CD4-positive, alpha-beta memory T cell (primary cell): ENCODE data around the gene SEMA4B. TPM values are rescaled to one million over a fixed set of nuclear protein-coding genes. Genes with fewer than 3 reads are reported as not detected.
A peak's percentile ranks its signal among the peaks of the same experiment; 100 is the strongest.

Experiments used
- CTCF ChIA-PET: fragments of 350-600 bp; sonication (Branson Sonifier 250); formaldehyde crosslinking; loops from one replicate; lab custom pipeline; 2021; ENCODE audit warnings: inconsistent platforms; ENCODE audit not compliant: partially characterized antibody; lab: Charles Lee
- POLR2A ChIA-PET: fragments of 350-600 bp; sonication (Branson Sonifier 250); formaldehyde crosslinking; loops from one replicate; lab custom pipeline; 2021; ENCODE audit not compliant: partially characterized antibody; lab: Charles Lee
- DNase-seq, 5 donors: peaks; one replicate each; pipeline versions ENCODE4 v3.0.0 to v3.0.0-alpha.2; 2020 to 2022; ENCODE audit warnings: mixed read lengths in 1 of 5
- H3K27ac ChIP-seq: one replicate; pipeline ENCODE4 v1.7.0; 2013; ENCODE audit warnings: low read depth, low read length
- H3K27me3 ChIP-seq: 2 replicates; pipeline ENCODE4 v1.7.0; 2013; ENCODE audit warnings: mild to moderate bottlenecking, low read length, moderate library complexity; ENCODE audit not compliant: insufficient read depth
- H3K36me3 ChIP-seq: 2 replicates; pipeline ENCODE4 v1.7.0; 2013; ENCODE audit warnings: mild to moderate bottlenecking, low read length, moderate library complexity; ENCODE audit not compliant: insufficient read depth
- H3K4me1 ChIP-seq: 2 replicates; pipeline ENCODE4 v1.7.0; 2013; ENCODE audit warnings: mild to moderate bottlenecking, low read length, moderate library complexity; ENCODE audit not compliant: insufficient read depth
- H3K4me3 ChIP-seq, 2 donors: one replicate each; pipeline ENCODE4 v1.7.0; 2013; ENCODE audit warnings: low read length in 2 of 2, mild to moderate bottlenecking in 1 of 2
- H3K9me3 ChIP-seq, 2 donors: one replicate each; pipeline ENCODE4 v1.7.0; 2013; ENCODE audit warnings: low read length in 2 of 2, control low read depth in 1 of 2; ENCODE audit not compliant: control insufficient read depth in 1 of 2
- H3K27ac Mint-ChIP-seq, 7 donors: one replicate each; pipeline ENCODE4 v1.8.0; 2020 to 2021; ENCODE audit warnings: mixed read lengths in 7 of 7, mild to moderate bottlenecking in 6 of 7, inconsistent platforms in 3 of 7, moderate library complexity in 3 of 7
- H3K27me3 Mint-ChIP-seq, 2 donors: one replicate each; pipeline ENCODE4 v1.8.0; 2020 to 2021; ENCODE audit warnings: mixed read lengths in 2 of 2
- H3K36me3 Mint-ChIP-seq, 2 donors: one replicate each; pipeline ENCODE4 v1.8.0; 2020 to 2021; ENCODE audit warnings: mixed read lengths in 2 of 2, inconsistent platforms in 1 of 2, mild to moderate bottlenecking in 1 of 2
- H3K4me1 Mint-ChIP-seq, 4 donors: one replicate each; pipeline ENCODE4 v1.8.0; 2020 to 2021; ENCODE audit warnings: mixed read lengths in 4 of 4, mild to moderate bottlenecking in 1 of 4
- H3K4me3 Mint-ChIP-seq, 8 donors: one replicate each; pipeline ENCODE4 v1.8.0; 2020 to 2021; ENCODE audit warnings: mixed read lengths in 8 of 8, mild to moderate bottlenecking in 7 of 8, moderate library complexity in 6 of 8, inconsistent platforms in 3 of 8
- H3K9me3 Mint-ChIP-seq, 8 donors: one replicate each; pipeline ENCODE4 v1.8.0; 2020 to 2021; ENCODE audit warnings: mixed read lengths in 8 of 8, mild to moderate bottlenecking in 5 of 8, inconsistent platforms in 3 of 8, moderate library complexity in 1 of 8
- intact Hi-C: fragments of 100-400 bp; cut with micrococcal nuclease; formaldehyde crosslinking; loops from one replicate; pipeline ENCODE4 v1.15.1; 2023
- polyA plus RNA-seq, 2 donors: library from polyadenylated mRNA; unstranded; fragments of 300-500 nt; fragmentation: Illumina TruSeq; gene quantifications; one replicate each; pipeline ENCODE4 v1.2.3, GENCODE V29; 2021
- total RNA-seq, 2 experiments: library from RNA; stranded (reverse); gene quantifications; one replicate each; pipeline ENCODE4 v1.2.3, GENCODE V29; 2021

The SEMA4B gene
- total and polyA plus RNA-seq, 4 experiments from 2014 or later, result 4.4 to 23.0 (median 14.7) TPM

DNA sequence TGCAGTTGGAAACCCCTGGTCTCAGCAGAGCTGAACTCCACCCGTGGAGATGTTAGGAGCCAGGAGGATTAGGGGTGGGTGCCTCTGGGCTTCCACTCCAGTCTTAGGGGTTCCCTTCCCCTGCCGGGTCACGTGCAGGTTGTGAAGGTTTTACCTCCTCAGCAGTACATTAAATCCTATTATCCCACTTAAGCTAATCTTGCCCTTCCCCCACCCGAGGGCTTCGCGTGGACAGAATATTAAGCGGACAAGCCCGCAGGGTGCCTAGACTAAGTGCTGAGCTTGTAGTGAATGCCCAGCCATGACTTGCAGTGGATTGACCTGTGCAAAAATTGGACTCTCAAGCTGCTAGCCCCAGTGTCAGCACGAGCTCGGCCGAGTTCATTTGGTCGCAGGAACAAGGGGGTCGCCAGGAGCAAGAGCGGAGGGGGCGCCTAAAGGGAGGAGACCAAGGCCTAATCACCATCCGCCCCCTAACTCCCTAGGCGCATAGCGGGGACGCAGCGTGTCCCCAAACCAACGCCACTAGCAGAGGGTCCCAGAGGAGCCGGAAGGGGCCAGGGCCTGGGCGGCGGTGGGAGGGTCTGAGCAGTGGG, 498 bp upstream of the SEMA4B start:
- Mint-ChIP-seq H3K4me3 (peak overlapping the region; percentile 66 to 87 (median 84)), H3K27ac (peak overlapping the region in 6 of 7 donors; percentile 57 to 91 (median 81)), H3K36me3 (peaks cover 0 to 2% of the 10 kb centered on the region in 2 donors), H3K27me3 (no peaks in the 10 kb centered on the region), H3K9me3 (no peaks in the 10 kb centered on the region), H3K4me1 (peaks cover 14 to 31% (median 25%) of the 10 kb centered on the region in 4 donors)
- intact Hi-C loops, result loop anchor here (1.0 to 2.0 kb wide), 3 partner anchors 16 to 65 kb away; partner anchors contain the start of gene NGRN
- ChIA-PET POLR2A (interaction anchor here (0.8 to 7.5 kb wide), 22 partner anchors 9 to 516 kb away, joined by 3 to 130 read pairs (median 5); partner anchors contain the start of genes BLM, CIB1, GDPGP1 and IDH2), CTCF (interaction anchor here (1.0 to 2.9 kb wide), 5 partner anchors 9 to 41 kb away, joined by 3 to 15 read pairs (median 4); partner anchors contain the start of genes CIB1 and GDPGP1)
- peaks cover 24% of the 10 kb centered on the region for H3K4me1 ChIP-seq
- H3K36me3 ChIP-seq, result no peaks in the 10 kb centered on the region
- no peak for DNase-seq
- peak overlapping the region; percentile 74 for H3K27ac ChIP-seq
- H3K4me3 ChIP-seq, result peak overlapping the region in 1 of 2 donors; percentile 79
- H3K27me3 ChIP-seq, result no peaks in the 10 kb centered on the region
- no peaks in the 10 kb centered on the region for H3K9me3 ChIP-seq

DNA sequence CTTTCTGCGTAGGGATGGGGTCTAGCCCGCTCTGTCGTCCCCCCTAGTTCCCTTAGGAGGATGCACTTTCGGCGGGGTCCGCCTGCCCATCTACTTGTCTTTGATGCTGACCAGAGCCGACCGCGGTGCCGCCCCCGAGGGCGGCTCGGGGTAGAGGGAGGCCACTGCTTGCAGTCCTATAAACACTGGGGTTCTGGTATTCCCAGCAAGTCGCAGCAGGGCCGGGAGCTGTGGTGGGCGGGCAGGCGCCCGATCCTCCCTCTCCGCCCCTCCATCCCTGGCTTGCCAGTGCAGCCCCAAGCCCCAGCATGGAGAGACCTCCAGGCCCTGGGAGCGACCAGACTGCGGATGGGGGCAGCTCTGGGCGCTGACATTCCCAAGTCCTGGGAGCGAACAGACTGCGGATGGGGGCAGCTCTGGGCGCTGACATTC, 830 bp downstream of the SEMA4B start:
- H3K9me3 Mint-ChIP-seq, result no peaks in the 10 kb centered on the region
- H3K36me3 Mint-ChIP-seq, result peaks cover 0 to 2% of the 10 kb centered on the region in 2 donors
- peak overlapping the region; percentile 81 to 92 (median 90) for H3K4me3 Mint-ChIP-seq
- Histone ChIP-seq H3K4me3 (peak overlapping the region; percentile 17 to 79), H3K36me3 (no peaks in the 10 kb centered on the region), H3K4me1 (peaks cover 24% of the 10 kb centered on the region), H3K9me3 (no peaks in the 10 kb centered on the region), H3K27ac (peak overlapping the region; percentile 74), H3K27me3 (no peaks in the 10 kb centered on the region)
- intact Hi-C loops, result loop anchor here (1.0 to 2.0 kb wide), 3 partner anchors 17 to 63 kb away; partner anchors contain the start of gene NGRN
- POLR2A ChIA-PET, result interaction anchor here (0.6 to 7.5 kb wide), 15 partner anchors 12 to 189 kb away, joined by 3 to 130 read pairs (median 7); partner anchors contain the start of genes CIB1, GDPGP1, NGRN and TTLL13
- no peaks in the 10 kb centered on the region for H3K27me3 Mint-ChIP-seq
- H3K4me1 Mint-ChIP-seq, result peaks cover 14 to 35% (median 25%) of the 10 kb centered on the region in 4 donors
- DNase-seq, result no peak
- CTCF ChIA-PET, result interaction anchor here (0.6 to 2.1 kb wide), 7 partner anchors 10 to 449 kb away, joined by 3 to 9 read pairs (median 5); no protein-coding TSS in a partner anchor
- H3K27ac Mint-ChIP-seq, result peak overlapping the region; percentile 29 to 91 (median 52)

DNA sequence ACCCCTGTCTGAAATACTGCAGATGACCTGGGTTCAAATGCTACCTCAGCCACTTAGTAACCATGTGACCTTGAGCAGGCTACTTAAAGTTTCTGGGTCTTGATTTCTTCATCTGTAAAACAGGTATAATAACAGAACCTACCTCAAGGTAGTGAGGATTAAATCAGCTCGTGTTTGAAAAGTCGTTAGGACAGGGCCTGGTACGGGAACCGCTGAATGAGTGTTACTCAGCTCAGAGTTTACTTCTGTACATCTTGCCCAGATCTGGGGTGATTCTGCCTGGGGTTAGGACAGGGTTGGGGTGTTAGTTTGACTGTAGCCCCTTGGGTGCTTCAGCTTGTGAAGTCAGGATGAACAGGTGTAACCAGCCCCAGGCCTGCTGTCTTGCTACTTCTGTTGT, 1.8 kb downstream of the SEMA4B start:
- Histone ChIP-seq H3K27ac (no peak overlapping the region), H3K4me1 (peaks cover 24% of the 10 kb centered on the region), H3K9me3 (no peaks in the 10 kb centered on the region), H3K4me3 (no peak overlapping the region), H3K36me3 (no peaks in the 10 kb centered on the region), H3K27me3 (no peaks in the 10 kb centered on the region)
- peak overlapping the region; percentile 90 to 97 (median 91) for H3K4me3 Mint-ChIP-seq
- ChIA-PET POLR2A (interaction anchor here (0.9 to 7.5 kb wide), 3 partner anchors 11 to 28 kb away, joined by 5 to 130 read pairs (median 27); partner anchors contain the start of genes CIB1 and GDPGP1), CTCF (interaction anchor here (1.0 to 2.1 kb wide), 5 partner anchors 8 to 18 kb away, joined by 3 to 9 read pairs (median 5); no protein-coding TSS in a partner anchor)
- no peaks in the 10 kb centered on the region for H3K27me3 Mint-ChIP-seq
- peaks cover 14 to 35% (median 25%) of the 10 kb centered on the region in 4 donors for H3K4me1 Mint-ChIP-seq
- peak overlapping the region in 4 of 7 donors; percentile 81 to 93 (median 90) for H3K27ac Mint-ChIP-seq
- no peaks in the 10 kb centered on the region for H3K9me3 Mint-ChIP-seq
- intact Hi-C loops, result no loop called here
- H3K36me3 Mint-ChIP-seq, result peaks cover 0 to 2% of the 10 kb centered on the region in 2 donors
- no peak for DNase-seq

DNA sequence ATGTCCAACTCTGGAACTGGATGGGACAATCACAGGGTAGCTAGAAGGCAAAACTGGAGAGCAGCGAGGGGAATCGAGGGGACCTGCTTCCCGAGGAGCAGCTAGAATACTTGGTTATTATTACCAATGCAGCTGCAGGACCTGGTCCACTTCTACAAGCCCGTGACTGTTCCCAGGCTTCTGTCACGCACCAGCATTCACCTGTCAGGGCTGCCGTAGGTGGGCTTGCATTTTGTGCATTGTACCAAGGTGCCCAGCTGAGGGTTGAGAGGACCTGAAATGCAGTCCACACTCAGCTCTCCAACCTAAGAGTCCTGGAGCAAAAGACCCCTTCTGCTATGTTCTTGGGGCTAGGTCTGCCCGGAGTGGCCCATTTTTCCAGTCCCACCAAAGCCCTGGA, 2.3 kb downstream of the SEMA4B start:
- Mint-ChIP-seq H3K27me3 (no peaks in the 10 kb centered on the region), H3K9me3 (no peaks in the 10 kb centered on the region), H3K4me1 (peaks cover 13 to 32% (median 23%) of the 10 kb centered on the region in 4 donors), H3K27ac (no peak overlapping the region), H3K36me3 (peaks cover 0 to 2% of the 10 kb centered on the region in 2 donors), H3K4me3 (peak overlapping the region in 1 of 8 donors; percentile 47)
- no peak for DNase-seq
- Histone ChIP-seq H3K27me3 (no peaks in the 10 kb centered on the region), H3K4me3 (no peak overlapping the region), H3K9me3 (no peaks in the 10 kb centered on the region), H3K4me1 (peaks cover 24% of the 10 kb centered on the region), H3K27ac (no peak overlapping the region), H3K36me3 (no peaks in the 10 kb centered on the region)
- intact Hi-C loops, result no loop called here
- POLR2A ChIA-PET, result interaction anchor here (0.9 to 7.5 kb wide), 2 partner anchors 12 to 28 kb away, joined by 5 to 130 read pairs; partner anchors contain the start of genes CIB1 and GDPGP1
- CTCF ChIA-PET, result interaction anchor here (1.0 to 2.1 kb wide), 5 partner anchors 9 to 18 kb away, joined by 3 to 9 read pairs (median 5); no protein-coding TSS in a partner anchor

DNA sequence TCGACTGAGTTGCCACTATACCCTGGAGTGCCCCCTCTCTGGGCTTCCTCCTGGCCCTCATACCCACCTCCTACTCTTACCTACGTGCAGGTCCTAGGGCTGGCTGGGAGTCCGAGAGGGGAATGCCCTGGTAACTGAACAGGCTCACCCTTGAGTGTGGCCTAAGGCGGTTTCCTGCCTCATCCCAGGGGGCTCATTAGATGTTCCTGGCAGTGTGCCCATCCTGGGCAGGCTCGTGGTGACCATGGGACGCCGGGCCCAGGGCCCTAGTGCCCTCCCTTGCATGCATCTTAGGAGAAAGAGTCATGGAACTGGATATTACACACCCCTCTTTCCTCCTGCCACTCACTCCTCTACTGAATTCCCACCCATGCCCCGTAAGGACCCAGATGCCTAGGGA, 2.8 kb downstream of the SEMA4B start:
- intact Hi-C loops, result no loop called here

DNA sequence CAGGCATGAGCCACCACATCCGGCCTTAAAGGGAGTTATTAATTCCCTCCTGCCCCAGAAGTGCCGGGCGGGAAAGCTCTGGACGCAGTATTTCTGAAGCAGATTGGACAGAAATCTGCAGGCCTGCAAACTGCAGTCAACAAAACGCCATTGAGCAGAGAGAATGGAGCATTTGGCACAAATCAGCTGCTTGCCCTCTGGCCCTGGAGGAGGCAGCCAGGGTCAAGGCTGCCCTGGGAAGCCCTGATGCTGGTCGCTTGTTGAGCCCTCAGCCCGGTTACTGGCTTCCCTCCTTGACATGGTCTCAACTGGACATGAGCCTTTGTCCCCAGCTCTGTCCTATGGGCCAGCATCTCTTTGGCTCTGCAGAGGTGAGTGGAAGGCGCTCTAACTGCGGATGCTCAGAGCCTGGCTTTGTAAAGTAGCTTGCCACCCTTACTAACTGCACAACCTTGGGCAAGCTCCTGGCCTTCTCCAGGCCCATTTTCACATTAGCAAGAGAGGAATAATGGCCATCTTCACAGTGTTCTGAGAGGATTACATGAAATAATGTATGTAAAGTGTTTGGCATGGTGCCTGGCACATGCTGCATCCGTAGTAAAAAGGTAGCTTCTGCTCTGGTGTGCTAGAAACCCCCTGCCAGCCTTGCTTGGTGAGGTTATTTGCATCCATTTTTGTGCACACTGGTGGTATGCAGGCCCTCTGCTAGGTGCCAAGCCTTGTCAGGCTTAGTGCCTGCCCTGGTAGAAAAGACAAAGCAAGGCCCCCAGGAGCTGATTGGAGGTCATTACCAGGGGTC, 4.1 kb downstream of the SEMA4B start:
- Histone ChIP-seq H3K4me1 (peaks cover 34% of the 10 kb centered on the region), H3K27ac (no peak overlapping the region), H3K9me3 (no peaks in the 10 kb centered on the region), H3K27me3 (no peaks in the 10 kb centered on the region), H3K4me3 (no peak overlapping the region), H3K36me3 (no peaks in the 10 kb centered on the region)
- intact Hi-C loops, result no loop called here
- peaks cover 0 to 7% of the 10 kb centered on the region in 2 donors for H3K36me3 Mint-ChIP-seq
- H3K27me3 Mint-ChIP-seq, result no peaks in the 10 kb centered on the region
- no peak overlapping the region for H3K27ac Mint-ChIP-seq
- peaks cover 18 to 38% (median 30%) of the 10 kb centered on the region in 4 donors for H3K4me1 Mint-ChIP-seq
- no peak overlapping the region for H3K4me3 Mint-ChIP-seq
- CTCF ChIA-PET, result interaction anchor here (1.2 to 3.8 kb wide), 3 partner anchors 14 to 59 kb away, joined by 3 to 14 read pairs (median 4); no protein-coding TSS in a partner anchor
- POLR2A ChIA-PET, result interaction anchor here (7.5 kb wide), 1 partner anchor 26 kb away, joined by 130 read pairs; the partner anchor contains the start of genes CIB1 and GDPGP1
- DNase-seq, result no peak
- no peaks in the 10 kb centered on the region for H3K9me3 Mint-ChIP-seq

More for the DNA sequence above, 2.8 kb downstream of the SEMA4B start:
- peaks cover 0 to 2% of the 10 kb centered on the region in 2 donors for H3K36me3 Mint-ChIP-seq
- Histone ChIP-seq H3K4me3 (no peak overlapping the region), H3K36me3 (no peaks in the 10 kb centered on the region), H3K27ac (no peak overlapping the region), H3K27me3 (no peaks in the 10 kb centered on the region), H3K9me3 (no peaks in the 10 kb centered on the region), H3K4me1 (peaks cover 24% of the 10 kb centered on the region)
- POLR2A ChIA-PET, result interaction anchor here (7.5 kb wide), 1 partner anchor 27 kb away, joined by 130 read pairs; the partner anchor contains the start of genes CIB1 and GDPGP1
- H3K27me3 Mint-ChIP-seq, result no peaks in the 10 kb centered on the region
- no peaks in the 10 kb centered on the region for H3K9me3 Mint-ChIP-seq
- CTCF ChIA-PET, result interaction anchor here (1.3 to 2.1 kb wide), 3 partner anchors 9 to 17 kb away, joined by 4 to 9 read pairs (median 7); no protein-coding TSS in a partner anchor
- H3K27ac Mint-ChIP-seq, result no peak overlapping the region
- no peak for DNase-seq
- peaks cover 11 to 31% (median 23%) of the 10 kb centered on the region in 4 donors for H3K4me1 Mint-ChIP-seq
- H3K4me3 Mint-ChIP-seq, result peak overlapping the region in 1 of 8 donors; percentile 20
